ENCODE measurements around the gene TMEM86B. TPM values are rescaled to one million over a fixed set of nuclear protein-coding genes. Genes with fewer than 3 reads are reported as not detected.
A peak's percentile ranks its signal among the peaks of the same experiment; 100 is the strongest.

Gene TMEM86B
- total and polyA plus RNA-seq, 8 donors: 0.29 to 47.8 (median 9.7) TPM

- H3K27me3 ChIP-seq: no peaks in the 10 kb centered on the region
Measured at GRCh38 chr19:55229789-55230182, 1.2 kb upstream of the TMEM86B start.

GRCh38 chr19:55229145-55229788 lies 704 bp upstream of the TMEM86B start:
- intact Hi-C loops (cut with DNase I; ENCODE audit: low total_unique reads): no loop called here
- H3K4me3 ChIP-seq: no peak overlapping the region
- TF ChIP-seq EP300 (IDR thresholded peaks at IDR 0.05) (no peak), CTCF (IDR thresholded peaks at IDR 0.05) (no peak), POLR2A (IDR thresholded peaks at IDR 0.05) (no peak), POLR2AphosphoS5 (IDR thresholded peaks at IDR 0.05) (no peak)
- H3K4me1 ChIP-seq: peaks cover 7 to 28% (median 17%) of the 10 kb centered on the region in 4 donors
- no peaks in the 10 kb centered on the region for H3K27me3 ChIP-seq
- WGBS, 5 donors: 84 to 86% (median 85%) methylated on average over 15 to 18 of the region's 18 CpGs
- peaks cover 42 to 88% (median 84%) of the 10 kb centered on the region in 4 donors for H3K36me3 ChIP-seq
- DNase-seq: no peak
- peak overlapping the region; percentile 56 to 78 (median 70) for H3K27ac ChIP-seq
- no peaks in the 10 kb centered on the region for H3K9me3 ChIP-seq

More at GRCh38 chr19:55229789-55230182, 1.2 kb upstream of the TMEM86B start:
- intact Hi-C loops (cut with DNase I; ENCODE audit: low total_unique reads): no loop called here
- DNase-seq: peak in 1 of 2 donors; percentile 31
- WGBS, 5 donors: 63 to 92% (median 72%) methylated on average over 7 to 17 of the region's 17 CpGs
- Histone ChIP-seq H3K4me1 (peaks cover 7 to 28% (median 17%) of the 10 kb centered on the region in 4 donors), H3K4me3 (no peak overlapping the region), H3K36me3 (peaks cover 46 to 93% (median 89%) of the 10 kb centered on the region in 4 donors), H3K9me3 (no peaks in the 10 kb centered on the region), H3K27ac (peak overlapping the region; percentile 56 to 78 (median 70))
- no peak for TF ChIP-seq EP300 (IDR thresholded peaks at IDR 0.05)
- no peak for TF ChIP-seq CTCF (IDR thresholded peaks at IDR 0.05)
- no peak for TF ChIP-seq POLR2A (IDR thresholded peaks at IDR 0.05)
- no peak for TF ChIP-seq POLR2AphosphoS5 (IDR thresholded peaks at IDR 0.05)

- H3K4me3 ChIP-seq: peak overlapping the region in 1 of 4 donors; percentile 4
- DNase-seq: peak in 1 of 2 donors; percentile 51
- WGBS, 5 donors: 70 to 75% (median 74%) methylated on average over 12 to 17 of the region's 17 CpGs
- H3K27me3 ChIP-seq: no peaks in the 10 kb centered on the region
- no peaks in the 10 kb centered on the region for H3K9me3 ChIP-seq
- intact Hi-C loops (cut with DNase I; ENCODE audit: low total_unique reads): no loop called here
- TF ChIP-seq POLR2A (IDR thresholded peaks at IDR 0.05) (no peak), EP300 (IDR thresholded peaks at IDR 0.05) (no peak), POLR2AphosphoS5 (IDR thresholded peaks at IDR 0.05) (no peak), CTCF (IDR thresholded peaks at IDR 0.05) (no peak)
- peak overlapping the region; percentile 56 to 78 (median 70) for H3K27ac ChIP-seq
- H3K4me1 ChIP-seq: peaks cover 7 to 28% (median 17%) of the 10 kb centered on the region in 4 donors
- peaks cover 42 to 84% (median 81%) of the 10 kb centered on the region in 4 donors for H3K36me3 ChIP-seq
Measured at GRCh38 chr19:55228015-55228391, 560 bp downstream of the TMEM86B start.

- peaks cover 40 to 78% (median 76%) of the 10 kb centered on the region in 4 donors for H3K36me3 ChIP-seq
- H3K4me3 ChIP-seq: no peak overlapping the region
- DNase-seq: peak in 1 of 2 donors; percentile 24
- H3K27ac ChIP-seq: peak overlapping the region; percentile 56 to 78 (median 70)
- intact Hi-C loops (cut with DNase I; ENCODE audit: low total_unique reads): no loop called here
- H3K27me3 ChIP-seq: no peaks in the 10 kb centered on the region
- WGBS, 5 donors: 86 to 91% (median 89%) methylated on average over 18 to 25 of the region's 25 CpGs
- no peak for TF ChIP-seq POLR2AphosphoS5 (IDR thresholded peaks at IDR 0.05)
- TF ChIP-seq EP300 (IDR thresholded peaks at IDR 0.05): no peak
- TF ChIP-seq CTCF (IDR thresholded peaks at IDR 0.05): no peak
- no peak for TF ChIP-seq POLR2A (IDR thresholded peaks at IDR 0.05)
- peaks cover 7 to 28% (median 17%) of the 10 kb centered on the region in 4 donors for H3K4me1 ChIP-seq
- no peaks in the 10 kb centered on the region for H3K9me3 ChIP-seq
Measured at GRCh38 chr19:55227241-55228014, 1.1 kb downstream of the TMEM86B start.
